GM19238 (cell line): Measurements from ENCODE around the gene DNAJC13.
"Not testable (repeated sequence)": the region's sequence is repeated elsewhere in the genome, so short reads cannot be mapped to it uniquely, and the experiment has no call there.

Experiments used
- DNase-seq: peaks from one replicate; pipeline ENCODE4 v3.0.0; 2011; ENCODE audit warnings: low spot score; ENCODE audit not compliant: insufficient read length

Gene DNAJC13, protein sequence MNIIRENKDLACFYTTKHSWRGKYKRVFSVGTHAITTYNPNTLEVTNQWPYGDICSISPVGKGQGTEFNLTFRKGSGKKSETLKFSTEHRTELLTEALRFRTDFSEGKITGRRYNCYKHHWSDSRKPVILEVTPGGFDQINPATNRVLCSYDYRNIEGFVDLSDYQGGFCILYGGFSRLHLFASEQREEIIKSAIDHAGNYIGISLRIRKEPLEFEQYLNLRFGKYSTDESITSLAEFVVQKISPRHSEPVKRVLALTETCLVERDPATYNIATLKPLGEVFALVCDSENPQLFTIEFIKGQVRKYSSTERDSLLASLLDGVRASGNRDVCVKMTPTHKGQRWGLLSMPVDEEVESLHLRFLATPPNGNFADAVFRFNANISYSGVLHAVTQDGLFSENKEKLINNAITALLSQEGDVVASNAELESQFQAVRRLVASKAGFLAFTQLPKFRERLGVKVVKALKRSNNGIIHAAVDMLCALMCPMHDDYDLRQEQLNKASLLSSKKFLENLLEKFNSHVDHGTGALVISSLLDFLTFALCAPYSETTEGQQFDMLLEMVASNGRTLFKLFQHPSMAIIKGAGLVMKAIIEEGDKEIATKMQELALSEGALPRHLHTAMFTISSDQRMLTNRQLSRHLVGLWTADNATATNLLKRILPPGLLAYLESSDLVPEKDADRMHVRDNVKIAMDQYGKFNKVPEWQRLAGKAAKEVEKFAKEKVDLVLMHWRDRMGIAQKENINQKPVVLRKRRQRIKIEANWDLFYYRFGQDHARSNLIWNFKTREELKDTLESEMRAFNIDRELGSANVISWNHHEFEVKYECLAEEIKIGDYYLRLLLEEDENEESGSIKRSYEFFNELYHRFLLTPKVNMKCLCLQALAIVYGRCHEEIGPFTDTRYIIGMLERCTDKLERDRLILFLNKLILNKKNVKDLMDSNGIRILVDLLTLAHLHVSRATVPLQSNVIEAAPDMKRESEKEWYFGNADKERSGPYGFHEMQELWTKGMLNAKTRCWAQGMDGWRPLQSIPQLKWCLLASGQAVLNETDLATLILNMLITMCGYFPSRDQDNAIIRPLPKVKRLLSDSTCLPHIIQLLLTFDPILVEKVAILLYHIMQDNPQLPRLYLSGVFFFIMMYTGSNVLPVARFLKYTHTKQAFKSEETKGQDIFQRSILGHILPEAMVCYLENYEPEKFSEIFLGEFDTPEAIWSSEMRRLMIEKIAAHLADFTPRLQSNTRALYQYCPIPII (N-terminal part only)

DNA sequence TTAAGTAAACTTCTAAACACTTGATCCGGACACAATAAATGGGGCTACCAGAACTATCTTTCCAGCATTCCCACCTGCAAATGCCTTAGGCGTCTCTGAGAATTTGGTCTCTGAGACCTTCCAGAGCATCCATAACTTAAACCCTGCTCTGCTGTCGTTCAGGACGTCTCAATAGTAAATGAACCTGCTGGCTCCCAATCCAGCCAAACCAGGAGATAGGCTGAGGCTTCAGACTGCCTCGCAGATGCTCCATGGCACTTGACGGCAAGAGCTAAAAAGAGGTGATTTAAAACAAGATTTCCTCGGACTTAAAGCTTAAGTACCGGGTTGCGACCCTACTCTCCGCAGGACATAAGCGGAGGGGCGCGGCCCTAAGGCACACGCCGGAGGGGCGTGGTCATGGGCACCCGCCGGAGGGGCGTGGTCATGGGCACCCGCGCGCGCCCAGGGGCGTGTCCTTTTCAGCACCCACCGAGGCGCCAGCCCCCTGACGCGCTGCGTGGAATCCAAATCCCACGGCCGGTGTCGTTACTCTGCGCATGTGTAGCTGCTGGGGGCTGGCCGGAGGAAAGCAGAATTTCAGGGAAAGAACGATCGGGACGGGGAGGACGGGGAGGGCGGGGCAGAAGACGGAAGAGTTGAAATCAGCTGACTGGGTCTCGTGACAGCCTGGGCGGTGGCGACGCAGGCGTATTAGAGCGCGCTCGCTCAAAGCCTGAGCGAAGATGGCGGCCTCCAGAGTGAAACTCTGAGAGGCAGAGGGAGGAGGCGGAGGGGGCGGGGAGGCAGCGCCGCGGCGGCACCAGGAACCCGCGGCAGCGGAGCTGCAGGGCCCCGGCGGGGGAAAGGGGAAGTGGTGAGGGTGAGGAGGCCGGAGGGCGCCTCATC is at the start of gene DNAJC13:
Gene DNAJC13 (plus strand): TSS at position 696 of the 888 bp plus-strand sequence. CDS start 17,049 bp downstream, outside the sequence.
- DNase-seq, result peak; percentile 75

GRCh38 chr3:132368515-132368914 is 48.8 kb upstream of the DNAJC13 start:
- DNase-seq, result no peak

DNA sequence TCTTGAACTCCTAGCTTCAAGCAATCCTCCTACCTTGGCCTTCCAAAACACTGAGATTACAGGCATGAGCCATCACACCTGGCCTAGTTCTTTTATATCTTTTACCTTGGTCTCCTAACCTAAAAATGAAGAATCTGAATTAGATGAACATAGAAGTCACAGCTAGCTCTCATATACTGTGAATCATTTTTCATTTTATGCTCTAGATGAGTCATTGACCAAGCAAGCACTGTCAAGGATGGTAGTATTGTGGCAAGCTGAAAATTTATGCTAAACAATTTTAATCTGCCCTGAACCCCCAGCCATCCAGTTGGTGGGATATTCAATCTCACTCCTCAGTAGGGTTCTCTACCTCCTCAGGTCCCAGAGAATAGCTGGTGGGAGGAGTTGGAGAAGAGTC is 48.3 kb upstream of the DNAJC13 start:
- no peak for DNase-seq

- not testable (repeated sequence) for DNase-seq
Observed at GRCh38 chr3:132376945-132377354, 40.4 kb upstream of the DNAJC13 start.

DNA sequence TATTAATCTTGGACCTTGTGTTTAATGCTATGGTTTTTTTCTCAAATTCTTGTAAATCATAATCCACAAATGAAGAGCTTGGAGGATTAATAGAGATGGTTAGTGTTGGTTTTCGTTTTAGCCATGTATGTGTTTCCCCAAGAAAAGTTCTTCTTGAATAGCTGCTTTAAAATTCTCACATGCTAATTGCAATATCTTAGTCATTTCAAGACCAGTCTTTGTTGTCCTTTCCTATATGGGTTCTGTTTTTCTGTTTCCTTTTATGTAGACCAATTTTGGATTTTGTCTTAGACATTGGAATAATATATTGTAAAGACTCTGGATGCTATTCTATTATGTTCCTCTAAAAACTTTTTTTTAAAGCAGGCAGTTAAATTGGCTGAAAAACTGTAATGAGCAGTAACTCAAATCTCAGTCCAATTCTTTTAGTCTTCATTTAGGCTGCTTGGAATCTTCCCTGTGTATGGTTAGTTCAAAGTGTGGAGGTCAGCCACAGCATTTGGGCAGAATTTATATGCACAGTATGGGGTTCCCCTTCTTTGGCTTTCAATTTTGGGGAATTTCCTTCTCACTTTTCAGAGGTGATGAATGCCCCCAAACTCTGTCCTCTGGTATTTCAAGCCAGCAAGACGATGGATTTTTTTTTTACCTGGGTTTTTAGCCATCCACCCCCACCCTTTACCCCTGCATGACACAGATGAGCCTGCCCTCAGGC is 39.1 kb upstream of the DNAJC13 start:
- no peak for DNase-seq

GRCh38 chr3:132378846-132379245 is 38.5 kb upstream of the DNAJC13 start:
- DNase-seq, result no peak

DNA sequence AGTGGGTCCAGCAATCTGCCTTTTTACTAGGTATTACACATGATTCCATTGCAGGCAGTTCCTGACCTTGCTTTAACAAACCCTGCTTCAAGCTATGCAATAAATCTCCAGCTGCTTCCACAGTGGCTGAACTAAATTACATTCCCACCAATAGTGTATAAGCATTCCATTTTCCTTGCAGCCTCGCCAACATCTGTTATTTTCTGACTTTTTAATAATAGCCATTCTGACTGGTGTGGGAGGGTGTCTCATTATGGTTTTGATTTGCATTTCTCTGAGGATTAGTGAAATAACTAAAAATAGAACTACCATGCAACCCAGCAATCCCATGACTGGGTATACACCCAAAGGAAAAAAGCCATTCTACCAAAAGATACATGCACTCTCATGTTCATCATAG is 36.4 kb upstream of the DNAJC13 start:
- no peak for DNase-seq

DNA sequence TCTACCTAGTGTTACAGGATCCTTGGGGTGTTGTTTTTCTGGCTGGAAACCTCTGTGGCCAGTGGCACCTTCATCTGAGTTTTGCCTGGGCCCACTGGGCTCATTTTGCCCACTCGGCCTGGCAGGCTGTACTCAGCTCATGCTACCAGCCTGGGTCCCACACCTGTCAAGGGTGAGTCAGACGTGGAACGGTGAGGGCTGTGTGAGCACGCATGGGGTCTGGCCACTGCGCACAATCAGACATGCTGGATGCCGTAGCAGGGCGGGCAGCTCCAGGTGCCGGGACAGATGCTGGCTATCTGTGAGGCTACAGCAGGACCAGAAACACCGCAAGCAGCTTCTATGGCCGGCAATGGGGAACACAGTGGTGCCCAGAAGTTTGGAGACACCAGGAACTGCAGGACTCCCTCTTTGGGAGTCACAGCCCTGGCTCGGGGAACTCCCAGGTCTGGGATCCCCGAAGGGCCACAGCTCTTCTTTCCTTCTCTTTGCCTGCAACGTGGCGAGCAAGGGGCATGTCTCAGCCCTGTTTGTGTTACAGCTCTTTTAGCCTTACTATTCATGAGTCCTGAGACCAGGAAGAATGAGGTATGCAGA is 35.9 kb upstream of the DNAJC13 start:
- DNase-seq, result no peak

GRCh38 chr3:132382267-132382666 is 35.0 kb upstream of the DNAJC13 start:
- DNase-seq, result no peak

- DNase-seq, result no peak
Observed at GRCh38 chr3:132382688-132383194, 34.6 kb upstream of the DNAJC13 start.

DNA sequence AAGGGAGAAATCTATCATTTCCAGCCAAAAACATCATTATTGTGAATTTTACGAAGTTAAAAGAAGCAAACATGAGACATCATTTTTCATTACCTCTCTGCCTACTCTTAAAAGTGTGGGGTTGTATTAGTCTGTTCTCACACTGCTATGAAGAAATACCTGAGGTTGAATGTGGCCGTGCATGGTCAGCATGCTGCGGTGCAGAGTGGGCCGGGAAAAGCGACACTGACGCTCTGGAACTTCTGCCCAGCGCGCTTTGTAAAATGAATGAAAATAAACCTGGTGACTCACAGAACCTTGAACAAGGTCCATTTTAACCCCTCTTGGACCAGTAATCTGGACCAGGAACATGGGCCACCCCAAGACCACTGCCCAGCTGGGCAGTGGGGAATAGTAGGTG is 31.0 kb upstream of the DNAJC13 start:
- DNase-seq, result no peak

- DNase-seq, result not testable (repeated sequence)
Observed at GRCh38 chr3:132392675-132393074, 24.6 kb upstream of the DNAJC13 start.

DNA sequence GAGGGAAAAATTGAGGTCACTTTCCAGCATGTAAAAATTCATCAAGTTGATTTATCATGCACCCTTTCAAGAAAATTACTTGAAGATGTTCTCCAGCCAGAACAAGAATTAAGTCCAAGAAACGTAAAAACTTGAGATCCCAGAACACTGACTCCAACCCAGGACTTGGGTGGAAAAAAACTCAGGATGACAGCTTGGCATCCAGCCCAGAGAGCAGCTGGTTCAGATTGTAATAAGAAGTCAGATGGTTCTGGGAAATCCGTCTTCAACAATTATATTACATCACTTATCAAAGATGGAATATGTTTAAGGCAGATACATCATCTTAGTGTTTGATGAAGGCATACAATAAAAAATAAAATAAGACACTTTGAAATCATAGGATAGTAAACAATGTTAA is 23.0 kb upstream of the DNAJC13 start:
- DNase-seq, result no peak

DNA sequence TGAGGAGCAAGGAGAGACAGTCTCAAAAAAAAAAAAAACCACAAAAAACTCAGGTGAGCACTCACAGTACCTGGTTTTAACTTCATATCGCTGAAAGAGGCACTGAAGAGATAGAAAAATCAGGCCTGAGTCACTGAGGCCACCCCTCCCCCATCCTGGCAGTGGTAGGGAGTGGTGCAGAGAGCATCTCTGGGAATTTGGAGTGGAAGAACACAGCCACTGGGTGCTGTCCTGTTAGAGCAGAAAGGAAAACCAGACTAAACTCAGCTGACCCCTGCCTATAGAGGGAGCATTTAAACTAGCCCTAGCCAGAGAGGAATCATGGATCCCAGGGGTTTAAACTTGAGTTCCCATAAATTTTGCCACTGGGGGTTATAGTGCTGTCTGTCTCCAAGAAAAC is 22.2 kb upstream of the DNAJC13 start:
- DNase-seq, result no peak

DNA sequence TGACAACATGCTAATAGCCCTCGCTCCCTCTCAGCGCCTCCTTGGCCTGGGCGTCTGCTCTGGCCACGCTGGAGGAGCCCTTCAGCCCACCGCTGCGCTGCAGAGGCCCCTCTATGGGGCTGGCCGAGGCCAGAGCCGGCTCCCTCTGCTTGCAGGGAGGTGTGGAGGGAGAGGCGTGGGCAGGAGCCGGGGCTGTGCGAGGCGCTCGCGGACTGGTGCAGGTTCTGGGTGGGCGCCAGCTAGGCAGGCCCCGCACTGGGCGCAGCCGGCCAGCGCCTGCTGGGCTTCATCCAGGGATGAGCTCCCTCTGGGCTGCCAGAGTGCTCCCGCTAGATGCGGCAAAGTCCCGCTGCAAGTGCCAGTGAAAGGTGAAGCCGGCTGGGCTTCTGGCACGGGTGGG is 21.0 kb upstream of the DNAJC13 start:
- no peak for DNase-seq

DNA sequence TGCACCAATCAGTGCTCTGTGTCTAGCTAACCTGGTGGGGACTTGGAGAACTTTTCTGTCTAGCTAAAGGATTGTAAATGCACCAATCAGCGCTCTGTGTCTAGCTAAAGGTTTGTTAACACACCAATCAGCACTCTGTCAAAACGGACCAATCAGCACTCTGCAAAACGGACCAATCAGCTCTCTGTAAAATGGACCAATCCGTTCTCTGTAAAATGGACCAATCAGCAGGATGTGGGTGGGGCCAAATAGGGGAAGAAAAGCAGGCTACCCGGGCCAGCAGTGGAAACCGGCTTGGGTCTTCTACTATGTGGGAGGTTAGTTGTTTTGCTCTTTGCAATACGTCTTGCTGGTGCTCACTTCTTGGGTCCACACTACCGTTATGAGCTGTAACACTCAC is 20.5 kb upstream of the DNAJC13 start:
- DNase-seq, result not testable (repeated sequence)

DNA sequence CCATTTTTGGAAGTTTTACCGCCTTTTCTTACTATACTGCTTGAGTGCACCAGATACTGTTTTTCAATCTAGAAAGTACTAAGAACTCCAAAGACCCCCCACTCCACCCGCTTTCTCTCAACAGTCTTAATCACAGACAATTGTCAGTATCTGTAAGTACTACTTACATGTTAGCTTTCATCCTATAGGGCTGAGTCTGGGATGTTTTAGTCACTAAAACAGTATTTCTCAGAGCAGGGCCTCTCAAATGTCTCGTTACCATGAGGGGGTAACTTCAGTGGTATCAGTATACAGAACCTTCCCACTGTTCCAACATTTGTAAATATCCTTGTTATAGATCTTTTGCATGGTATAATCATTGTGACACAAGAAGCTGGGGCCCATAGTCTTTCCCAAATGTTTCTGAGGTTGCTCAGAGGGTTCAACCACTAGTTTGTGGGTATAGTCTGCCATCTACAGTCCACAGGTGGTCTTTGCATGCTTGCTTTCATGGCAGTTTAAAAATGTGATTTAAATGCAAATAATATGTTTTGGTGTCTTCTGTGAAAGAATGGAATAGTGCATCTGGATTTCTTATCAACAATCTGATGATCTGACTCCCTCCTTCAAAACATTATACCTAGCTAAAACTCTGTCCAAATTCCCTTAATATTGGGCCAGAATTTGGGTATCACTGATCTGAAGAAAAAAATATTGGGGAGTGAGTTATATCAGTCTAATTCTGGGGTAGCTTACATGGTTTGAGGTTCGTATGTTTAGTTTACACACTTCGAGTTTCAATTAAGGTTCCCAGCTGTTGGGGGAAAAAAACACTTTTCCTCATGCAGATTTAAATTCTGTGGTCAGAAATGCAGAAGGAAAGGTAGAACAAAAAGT is 18.0 kb upstream of the DNAJC13 start:
- DNase-seq, result peak; percentile 11

- no peak for DNase-seq
Observed at GRCh38 chr3:132401255-132401654, 16.0 kb upstream of the DNAJC13 start.
